CD14-positive monocyte (primary cell): ENCODE measurements around the gene DDX17. TPM values are rescaled to one million over a fixed set of nuclear protein-coding genes. Genes with fewer than 3 reads are reported as not detected.

Experiments used
- DNase-seq, 3 donors: peaks; one replicate each; pipeline ENCODE4 v3.0.0-alpha.2; 2011 to 2022
- H2AFZ ChIP-seq: 2 replicates; pipeline ENCODE4 v1.6.0; 2012; ENCODE audit warnings: mild to moderate bottlenecking, low read depth, low read length, inconsistent platforms; ENCODE audit not compliant: insufficient read depth, poor library complexity, severe bottlenecking
- H3K27ac ChIP-seq, 2 donors: 1 replicate in 1 of 2; 2 replicates in 1 of 2; pipeline ENCODE4 v1.5.1; 2012 to 2013; ENCODE audit warnings: low read length in 2 of 2, control low read depth in 1 of 2, inconsistent platforms in 1 of 2, low read depth in 1 of 2, mild to moderate bottlenecking in 1 of 2
- H3K27me3 ChIP-seq, 2 donors: one replicate each; pipeline versions ENCODE4 v1.6.0 to v1.6.1; 2011 to 2013; ENCODE audit warnings: low read length in 2 of 2; ENCODE audit not compliant: control insufficient read depth in 2 of 2, insufficient read depth in 2 of 2
- H3K36me3 ChIP-seq, 2 donors: replicated peaks in 1 of 2; 1 replicate in 1 of 2; 2 replicates in 1 of 2; pipeline versions ENCODE4 v1.5.1 to v1.6.1; 2012 to 2013; ENCODE audit warnings: low read length in 2 of 2, control low read depth in 1 of 2, inconsistent platforms in 1 of 2, mild to moderate bottlenecking in 1 of 2; ENCODE audit not compliant: insufficient read depth in 2 of 2, control insufficient read depth in 1 of 2
- H3K4me1 ChIP-seq, 2 donors: 1 replicate in 1 of 2; 2 replicates in 1 of 2; pipeline versions ENCODE4 v1.5.1 to v1.6.1; 2012 to 2013; ENCODE audit warnings: low read length in 2 of 2, control low read depth in 1 of 2, inconsistent platforms in 1 of 2, mild to moderate bottlenecking in 1 of 2, moderate library complexity in 1 of 2; ENCODE audit not compliant: insufficient read depth in 2 of 2, control insufficient read depth in 1 of 2
- H3K4me2 ChIP-seq: replicated peaks from 2 replicates; pipeline ENCODE3; 2012; ENCODE audit warnings: low read length, moderate library complexity, mild to moderate bottlenecking; ENCODE audit not compliant: poor library complexity, severe bottlenecking; ENCODE audit errors: extremely low read depth
- H3K4me3 ChIP-seq, 3 experiments: fragments of 200-600 bp in 1 of 3; sonication (generic) in 1 of 3; replicated peaks in 1 of 3; 1 replicate in 2 of 3; 2 replicates in 1 of 3; pipeline ENCODE4 v1.5.1; 2011 to 2013; ENCODE audit warnings: low read length in 3 of 3, mild to moderate bottlenecking in 3 of 3, control low read depth in 2 of 3, low read depth in 2 of 3, inconsistent platforms in 1 of 3, moderate library complexity in 1 of 3
- H3K79me2 ChIP-seq: 2 replicates; pipeline ENCODE4 v1.6.0; 2012; ENCODE audit warnings: mild to moderate bottlenecking, control low read depth, inconsistent platforms, low read length, moderate library complexity; ENCODE audit not compliant: insufficient read depth
- H3K9ac ChIP-seq: 2 replicates; pipeline ENCODE4 v1.6.0; 2017; ENCODE audit warnings: low read length, mild to moderate bottlenecking; ENCODE audit not compliant: insufficient read depth, poor library complexity, severe bottlenecking
- H3K9me3 ChIP-seq, 2 donors: replicated peaks in 1 of 2; 1 replicate in 1 of 2; 2 replicates in 1 of 2; pipeline versions ENCODE4 v1.5.1 to v1.6.1; 2012 to 2013; ENCODE audit warnings: low read length in 2 of 2, control low read depth in 1 of 2; ENCODE audit not compliant: control insufficient read depth in 1 of 2, insufficient read depth in 1 of 2
- H4K20me1 ChIP-seq: 2 replicates; pipeline ENCODE4 v1.6.0; 2012; ENCODE audit warnings: mild to moderate bottlenecking, low read length, control low read depth, moderate library complexity; ENCODE audit not compliant: insufficient read depth
- H3K27ac Mint-ChIP-seq, 7 donors: one replicate each; pipeline ENCODE4 v1.8.0; 2020; ENCODE audit warnings: mild to moderate bottlenecking in 7 of 7, mixed read lengths in 7 of 7, moderate library complexity in 6 of 7, inconsistent platforms in 2 of 7
- H3K27me3 Mint-ChIP-seq, 3 donors: one replicate each; pipeline ENCODE4 v1.8.0; 2021 to 2022; ENCODE audit warnings: low read depth in 3 of 3, mild to moderate bottlenecking in 3 of 3, mixed read lengths in 3 of 3, moderate library complexity in 3 of 3, inconsistent platforms in 1 of 3
- H3K36me3 Mint-ChIP-seq, 2 donors: one replicate each; pipeline ENCODE4 v1.8.0; 2020; ENCODE audit warnings: mixed read lengths in 2 of 2, inconsistent platforms in 1 of 2, mild to moderate bottlenecking in 1 of 2
- H3K4me1 Mint-ChIP-seq: one replicate; pipeline ENCODE4 v1.8.0; 2020; ENCODE audit warnings: mild to moderate bottlenecking, mixed read lengths
- H3K4me3 Mint-ChIP-seq, 2 donors: one replicate each; pipeline ENCODE4 v1.8.0; 2020; ENCODE audit warnings: mild to moderate bottlenecking in 2 of 2, mixed read lengths in 2 of 2, moderate library complexity in 1 of 2
- H3K9me3 Mint-ChIP-seq, 7 donors: one replicate each; pipeline ENCODE4 v1.8.0; 2020 to 2022; ENCODE audit warnings: mixed read lengths in 7 of 7, mild to moderate bottlenecking in 6 of 7, moderate library complexity in 6 of 7, inconsistent platforms in 2 of 7
- CTCF ChIP-seq: fragments of 200-600 bp; IDR thresholded peaks from one replicate; pipeline ENCODE4 v1.8.0; 2022; ENCODE audit warnings: antibody characterized with exemption, mild to moderate bottlenecking
- WGBS: methylation state at CpG from one replicate; pipeline ENCODE4 v1.1.5; 2013; ENCODE audit warnings: missing lambda C conversion rate; ENCODE audit not compliant: insufficient coverage; 5-methylcytosine and 5-hydroxymethylcytosine counted together
- intact Hi-C, 2 donors: fragments of 100-400 bp; cut with micrococcal nuclease; formaldehyde crosslinking; loops; one replicate each; pipeline versions ENCODE4 v1.15.0 to v1.15.1; 2023
- polyA plus RNA-seq, 3 donors: library from polyadenylated mRNA; depleted of rRNA in 1 of 3; unstranded in 2 of 3; stranded (reverse) in 1 of 3; fragments of 300-500 nt in 2 of 3; fragments of >200 nt in 1 of 3; fragmentation: Illumina TruSeq in 2 of 3; gene quantifications; 1 replicate in 2 of 3; 2 replicates in 1 of 3; pipeline ENCODE4 v1.2.3, GENCODE V29; 2012 to 2021

Gene DDX17
- polyA plus RNA-seq, 3 donors = 31.4 to 434 (median 36.3) TPM

- H3K4me3 ChIP-seq = no peak overlapping the region
- peaks cover 100% of the 10 kb centered on the region for H4K20me1 ChIP-seq
- H3K9ac ChIP-seq = no peak overlapping the region
- no peak for DNase-seq
- Mint-ChIP-seq H3K27me3 (peaks cover 0 to 2% (median 0%) of the 10 kb centered on the region in 3 donors), H3K9me3 (no peaks in the 10 kb centered on the region), H3K27ac (no peak overlapping the region), H3K4me1 (peaks cover 9% of the 10 kb centered on the region), H3K4me3 (no peak overlapping the region), H3K36me3 (peaks cover 76 to 98% of the 10 kb centered on the region in 2 donors)
- no peak overlapping the region for H2AFZ ChIP-seq
- WGBS = no CpG with 5 or more reads among the region's 3 CpGs
- H3K36me3 ChIP-seq = peaks cover 89 to 99% of the 10 kb centered on the region in 2 donors
- no peak overlapping the region for H3K4me2 ChIP-seq
- H3K4me1 ChIP-seq = peaks cover 6 to 8% of the 10 kb centered on the region in 2 donors
- H3K79me2 ChIP-seq = peaks cover 86% of the 10 kb centered on the region
- no peaks in the 10 kb centered on the region for H3K9me3 ChIP-seq
- intact Hi-C loops = no loop called here
- TF ChIP-seq CTCF = no peak
- H3K27me3 ChIP-seq = no peaks in the 10 kb centered on the region
- no peak overlapping the region for H3K27ac ChIP-seq
These were observed 8.2 kb downstream of the DDX17 start for GRCh38 chr22:38497869-38498268.

- H3K4me1 ChIP-seq = no peaks in the 10 kb centered on the region
- H3K4me2 ChIP-seq = no peak overlapping the region
- no peak for TF ChIP-seq CTCF
- peaks cover 78 to 98% of the 10 kb centered on the region in 2 donors for H3K36me3 Mint-ChIP-seq
- H3K4me1 Mint-ChIP-seq = no peaks in the 10 kb centered on the region
- H3K4me3 Mint-ChIP-seq = no peak overlapping the region
- H3K79me2 ChIP-seq = peaks cover 70% of the 10 kb centered on the region
- peaks cover 98 to 100% of the 10 kb centered on the region in 2 donors for H3K36me3 ChIP-seq
- no peaks in the 10 kb centered on the region for H3K27me3 ChIP-seq
- no peak overlapping the region for H2AFZ ChIP-seq
- intact Hi-C loops = no loop called here
- no peak for DNase-seq
- H3K9me3 ChIP-seq = no peaks in the 10 kb centered on the region
- peak overlapping the region in 1 of 7 donors; percentile 26 for H3K27ac Mint-ChIP-seq
- peaks cover 100% of the 10 kb centered on the region for H4K20me1 ChIP-seq
- no peak overlapping the region for H3K4me3 ChIP-seq
- no peaks in the 10 kb centered on the region for H3K9me3 Mint-ChIP-seq
- peaks cover 0 to 2% (median 0%) of the 10 kb centered on the region in 3 donors for H3K27me3 Mint-ChIP-seq
- H3K9ac ChIP-seq = no peak overlapping the region
- WGBS = 100% methylated on average over 7 of the region's 12 CpGs
- no peak overlapping the region for H3K27ac ChIP-seq
These were observed 11.2 kb downstream of the DDX17 start for GRCh38 chr22:38494939-38495338.
